ENCODE results near the gene GPR89A. TPM values are rescaled to one million over a fixed set of nuclear protein-coding genes. Genes with fewer than 3 reads are reported as not detected.
"Not testable (repeated sequence)": the region's sequence is repeated elsewhere in the genome, so short reads cannot be mapped to it uniquely, and the experiment has no call there.

GPR89A gene
- 9.3 TPM for total RNA-seq
- long read RNA-seq, transcript GPR89A-201 (14 exons, 2,120 nt) = major isoform, 8 of 10 reads
- long read RNA-seq, partial matches to known transcripts = 1 of 10 reads
- long read RNA-seq, other reads (novel, unspliced or antisense) = 0 of 10 reads

GRCh38 chr1:145607833-145608733 lies at the start of gene GPR89A:
Gene GPR89A (plus strand): TSS chr1:145607988. CDS start chr1:145608134, 146 bp downstream.
- peak; percentile 98 for DNase-seq (ENCODE audit: low spot score)
- intact Hi-C loops (cut with DNase I) = not testable (repeated sequence)

DNA sequence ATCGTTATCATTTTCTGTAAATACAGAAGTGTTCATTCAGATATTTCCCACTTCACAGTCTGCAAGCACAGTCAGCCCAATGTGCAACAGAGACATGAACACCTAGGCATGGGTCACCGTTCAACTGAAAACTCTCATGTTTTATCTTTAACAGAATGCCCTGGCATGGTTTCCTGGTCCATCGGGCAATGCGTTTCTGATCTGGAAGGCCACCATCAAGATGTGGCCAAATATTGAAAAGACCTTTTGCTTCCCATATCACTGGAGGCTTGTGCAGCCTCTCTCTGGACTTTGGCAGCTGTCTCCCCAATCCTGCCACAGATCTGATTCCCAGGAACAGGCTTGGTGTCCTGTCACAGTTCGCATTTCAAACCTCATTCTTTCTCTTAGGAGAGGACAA lies 21.0 kb upstream of the GPR89A start:
- DNase-seq (ENCODE audit: low spot score) = not testable (repeated sequence)

GRCh38 chr1:145590806-145591205 lies 17.0 kb upstream of the GPR89A start:
- intact Hi-C loops (cut with DNase I); DNase-seq (ENCODE audit: low spot score): not testable (repeated sequence)

More for the DNA sequence above, 21.0 kb upstream of the GPR89A start:
- intact Hi-C loops (cut with DNase I) = not testable (repeated sequence)

DNA sequence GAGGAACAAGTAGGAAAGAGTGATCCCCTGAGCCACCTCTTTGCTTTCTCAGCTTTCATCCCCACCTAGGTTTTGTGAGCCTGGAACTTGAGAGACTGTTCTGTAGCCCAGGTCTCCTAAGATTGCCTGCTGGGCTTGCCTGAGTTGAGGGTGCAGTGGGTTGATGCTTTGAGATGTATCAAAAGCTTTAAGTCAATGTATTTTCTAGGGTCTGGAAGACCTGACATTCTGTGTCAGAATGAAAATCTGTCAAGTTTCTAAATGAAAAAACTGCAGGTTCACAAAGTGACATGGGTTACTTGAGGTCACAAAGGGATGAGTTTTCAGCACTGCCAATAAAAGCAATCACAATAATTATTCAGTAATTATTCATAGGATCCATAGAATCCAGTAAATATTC lies 15.4 kb upstream of the GPR89A start:
- intact Hi-C loops (cut with DNase I); DNase-seq (ENCODE audit: low spot score): not testable (repeated sequence)

DNA sequence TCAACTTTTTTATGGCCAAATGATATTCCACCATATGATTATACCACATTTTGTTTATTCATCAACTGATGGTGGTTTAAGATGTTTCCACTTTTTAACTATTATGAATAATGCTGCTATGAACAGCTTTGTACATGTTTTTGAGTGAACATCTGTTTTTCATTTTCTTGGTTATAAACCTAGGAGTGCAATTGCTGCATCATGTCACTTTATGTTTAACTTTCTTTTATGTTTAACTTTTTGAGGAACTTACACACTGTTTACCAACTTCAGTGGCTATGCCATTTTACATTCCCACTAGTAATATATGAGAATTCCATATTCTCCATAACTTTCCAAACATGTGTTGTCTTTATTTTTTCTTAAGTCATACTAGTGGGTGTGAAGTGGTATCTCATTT lies 12.4 kb upstream of the GPR89A start:
- intact Hi-C loops (cut with DNase I); DNase-seq (ENCODE audit: low spot score): not testable (repeated sequence)

- DNase-seq (ENCODE audit: low spot score); intact Hi-C loops (cut with DNase I): not testable (repeated sequence)
Observed at GRCh38 chr1:145596236-145596635, 11.6 kb upstream of the GPR89A start.

GRCh38 chr1:145599426-145599825 lies 8.4 kb upstream of the GPR89A start:
- DNase-seq (ENCODE audit: low spot score); intact Hi-C loops (cut with DNase I): not testable (repeated sequence)

GRCh38 chr1:145601593-145601992 lies 6.2 kb upstream of the GPR89A start:
- intact Hi-C loops (cut with DNase I) = no loop called here

GRCh38 chr1:145606840-145607239 lies 948 bp upstream of the GPR89A start:
- intact Hi-C loops (cut with DNase I); DNase-seq (ENCODE audit: low spot score): not testable (repeated sequence)

More at GRCh38 chr1:145601593-145601992, 6.2 kb upstream of the GPR89A start:
- no peak for DNase-seq (ENCODE audit: low spot score)

DNA sequence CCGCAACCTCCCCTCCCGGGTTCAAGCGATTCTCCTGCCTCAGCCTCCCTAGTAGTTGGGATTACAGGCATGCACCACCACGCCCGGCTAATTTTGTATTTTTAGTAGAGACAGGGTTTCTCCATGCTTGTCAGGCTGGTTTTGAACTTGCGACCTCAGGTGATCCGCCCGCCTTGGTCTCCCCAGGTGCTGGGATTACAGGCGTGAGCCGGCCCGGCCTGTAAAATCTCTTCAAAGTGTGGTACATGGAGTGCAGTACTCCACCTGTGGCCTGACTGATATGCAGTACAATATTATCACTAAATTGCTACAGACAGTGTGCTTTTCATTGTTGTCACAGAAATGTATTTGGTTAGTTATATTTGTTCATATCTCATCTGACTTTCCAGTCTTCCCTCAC lies 499 bp upstream of the GPR89A start:
- DNase-seq (ENCODE audit: low spot score); intact Hi-C loops (cut with DNase I): not testable (repeated sequence)

- intact Hi-C loops (cut with DNase I); DNase-seq (ENCODE audit: low spot score): not testable (repeated sequence)
Observed at GRCh38 chr1:145610744-145611143, 3.0 kb downstream of the GPR89A start.

DNA sequence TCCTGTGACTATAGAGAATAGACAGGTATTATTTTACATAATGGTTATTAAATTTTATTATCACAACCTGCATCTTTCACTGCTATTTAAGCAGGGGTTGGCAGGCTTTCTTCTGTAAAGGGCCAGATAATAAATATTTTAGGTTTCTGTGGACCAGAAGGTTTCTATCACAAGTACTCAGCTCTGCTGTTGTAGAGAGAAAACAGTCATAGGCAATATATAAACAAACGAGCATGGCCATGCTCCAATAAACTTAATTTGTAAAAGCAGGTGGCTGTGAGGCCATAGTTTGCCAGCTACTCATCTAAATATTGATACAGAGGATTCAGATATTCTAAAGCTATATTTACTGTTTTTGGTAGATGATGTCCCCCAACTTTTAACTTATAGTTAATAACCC lies 12.3 kb downstream of the GPR89A start:
- DNase-seq (ENCODE audit: low spot score); intact Hi-C loops (cut with DNase I): not testable (repeated sequence)

DNA sequence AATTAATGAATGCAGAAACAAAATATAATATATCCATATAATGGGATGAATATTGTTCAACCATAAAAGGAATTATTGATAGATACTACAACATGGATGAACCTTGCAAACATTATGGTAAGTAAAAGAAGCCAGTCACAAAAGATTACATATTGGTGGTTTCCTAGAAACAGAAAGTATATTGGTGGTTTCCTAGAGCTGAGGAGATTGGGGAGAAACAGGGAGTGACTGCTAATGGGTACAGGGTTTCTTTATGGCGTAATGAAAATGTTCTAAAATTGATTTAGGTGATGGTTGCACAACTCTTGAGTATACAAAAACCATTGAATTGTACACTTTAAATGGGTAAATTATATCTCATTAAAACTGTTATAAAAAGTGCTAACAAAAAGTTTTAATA lies 14.4 kb downstream of the GPR89A start:
- intact Hi-C loops (cut with DNase I); DNase-seq (ENCODE audit: low spot score): not testable (repeated sequence)

GRCh38 chr1:145636237-145636636 lies 28.4 kb downstream of the GPR89A start:
- intact Hi-C loops (cut with DNase I); DNase-seq (ENCODE audit: low spot score): not testable (repeated sequence)

GRCh38 chr1:145641886-145642285 lies 34.1 kb downstream of the GPR89A start:
- intact Hi-C loops (cut with DNase I); DNase-seq (ENCODE audit: low spot score): not testable (repeated sequence)

DNA sequence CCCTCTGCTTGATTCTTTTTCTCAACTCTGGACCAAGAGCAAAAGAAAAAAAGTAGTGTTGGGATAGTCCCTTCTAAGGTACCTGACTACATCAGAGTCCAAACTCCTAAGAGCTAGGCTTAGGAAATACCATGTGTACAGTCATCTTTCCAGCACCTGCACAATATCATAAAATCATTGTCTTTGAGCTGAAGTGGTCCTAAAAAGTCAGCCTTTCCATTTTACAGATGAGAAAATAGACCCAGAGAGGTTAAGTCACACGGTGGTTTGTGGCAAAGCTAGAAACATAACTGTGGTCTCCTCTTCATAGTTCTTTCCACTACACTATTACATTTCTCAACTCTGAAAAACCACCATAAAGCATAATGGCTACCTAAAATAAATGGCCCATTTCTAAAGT lies 36.2 kb downstream of the GPR89A start:
- DNase-seq (ENCODE audit: low spot score); intact Hi-C loops (cut with DNase I): not testable (repeated sequence)

DNA sequence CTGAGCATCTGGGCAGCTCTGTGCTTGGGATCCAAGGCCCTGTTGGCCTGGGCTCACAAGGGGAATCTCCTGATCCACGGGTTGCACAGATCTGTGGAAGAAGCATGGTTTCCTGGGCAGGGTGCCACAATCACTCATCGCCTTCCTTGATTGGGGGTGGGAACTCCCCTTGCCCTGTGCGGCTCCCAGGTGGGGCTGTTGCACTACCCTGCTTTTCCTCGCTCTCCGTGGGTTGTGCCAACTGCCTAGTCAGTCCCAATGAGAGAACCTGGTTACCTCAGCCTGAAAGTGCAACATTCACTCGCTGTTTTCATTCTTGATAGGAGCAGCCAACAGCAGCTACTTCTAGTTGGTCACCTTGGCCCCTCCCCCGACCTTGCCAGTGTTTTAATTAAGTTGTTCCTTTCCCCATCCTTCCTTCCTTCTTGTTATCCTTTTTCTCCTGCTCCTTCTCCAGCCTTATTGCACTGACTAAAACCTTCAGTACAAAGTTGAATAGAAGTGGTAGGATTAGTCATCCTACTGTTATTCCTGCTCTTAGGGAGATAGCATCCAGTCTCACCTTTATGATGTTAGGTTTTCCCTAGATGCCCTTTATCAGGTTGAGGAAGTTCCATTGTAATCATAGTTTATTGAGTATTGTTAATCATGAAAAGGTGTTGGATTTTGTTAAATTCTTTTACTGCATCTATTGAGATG lies 48.6 kb downstream of the GPR89A start:
- DNase-seq (ENCODE audit: low spot score); intact Hi-C loops (cut with DNase I): not testable (repeated sequence)

DNA sequence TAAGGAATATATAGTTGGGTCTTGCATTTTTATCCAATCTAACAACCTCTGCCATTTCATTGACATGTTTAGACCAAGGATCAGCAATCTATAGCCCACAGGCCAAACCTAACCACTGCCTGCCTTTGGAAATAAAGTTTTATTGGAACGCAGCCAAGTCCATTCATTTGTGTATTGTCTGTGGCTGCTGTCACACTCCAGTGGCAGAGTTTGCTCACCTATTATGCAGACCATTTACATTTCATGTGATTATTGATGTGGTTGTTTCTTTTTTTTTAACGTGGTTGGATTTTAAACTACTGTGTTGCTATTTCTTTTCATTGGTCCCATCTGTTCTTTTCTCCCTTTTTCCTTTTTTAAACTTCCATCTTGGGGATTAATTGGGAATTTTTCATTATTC lies 54.7 kb downstream of the GPR89A start:
- DNase-seq (ENCODE audit: low spot score); intact Hi-C loops (cut with DNase I): not testable (repeated sequence)

- intact Hi-C loops (cut with DNase I); DNase-seq (ENCODE audit: low spot score): not testable (repeated sequence)
Observed at GRCh38 chr1:145665015-145665414, 57.2 kb downstream of the GPR89A start.

Measured in cardiac septum (tissue), 1 donor.